ENCODE data around the gene ASB13. TPM values are rescaled to one million over a fixed set of nuclear protein-coding genes. Genes with fewer than 3 reads are reported as not detected.

Gene ASB13
- total RNA-seq, 2 experiments from 2014 or later: 11.3 to 12.0 TPM

DNA sequence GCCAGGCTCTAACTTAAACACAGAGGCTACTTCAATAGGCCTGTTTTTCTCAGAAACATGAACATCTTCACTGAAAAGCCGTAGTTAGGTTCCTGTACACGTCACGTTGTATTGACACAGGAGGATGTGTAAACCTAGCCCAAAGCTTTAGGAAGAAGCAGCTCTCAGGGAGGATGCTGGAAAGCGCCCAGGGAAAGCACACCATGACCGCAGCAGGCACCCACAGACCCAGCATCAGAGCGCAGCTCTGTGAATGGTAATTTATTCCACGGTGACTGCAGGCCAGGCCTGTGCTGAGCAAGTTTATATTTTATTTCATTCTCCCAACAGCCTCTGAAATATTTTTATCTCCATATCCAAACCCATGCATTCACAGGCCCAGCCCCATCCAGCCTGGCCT lies 51.1 kb downstream of the ASB13 start:
- Mint-ChIP-seq H3K36me3 (no peaks in the 10 kb centered on the region), H3K9me3 (no peaks in the 10 kb centered on the region), H3K27ac (no peak overlapping the region), H3K4me3 (no peak overlapping the region), H3K27me3 (no peaks in the 10 kb centered on the region), H3K4me1 (no peaks in the 10 kb centered on the region)
- DNase-seq: no peak

DNA sequence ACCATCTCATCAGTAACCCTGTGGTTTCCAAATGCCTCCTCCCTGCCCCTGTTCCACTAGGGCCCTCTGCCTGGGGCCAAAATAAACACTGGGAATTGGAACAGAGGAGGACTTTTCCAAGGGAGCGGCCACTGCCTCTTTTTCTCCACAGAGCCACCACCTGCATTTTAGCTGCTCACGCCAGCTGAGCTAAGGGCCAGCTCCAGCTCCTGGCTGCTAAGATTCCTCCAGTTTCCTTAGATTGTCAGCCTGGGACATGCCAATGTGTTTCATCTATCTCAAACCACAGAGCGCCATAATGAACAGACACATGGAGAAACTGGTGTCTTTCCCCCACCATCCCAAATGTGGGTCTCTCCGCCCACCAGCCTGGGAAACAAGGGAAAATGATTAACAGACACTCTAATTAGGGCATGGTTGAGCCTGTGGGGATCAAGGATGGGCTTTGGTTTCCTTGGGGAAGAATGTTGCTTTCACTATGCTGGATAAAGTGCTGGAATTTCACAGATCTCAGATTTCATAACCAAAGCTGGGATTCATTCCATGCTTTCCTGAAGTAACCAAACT lies 52.2 kb downstream of the ASB13 start:
- no peak for DNase-seq
- H3K36me3 Mint-ChIP-seq: no peaks in the 10 kb centered on the region
- H3K9me3 Mint-ChIP-seq: no peaks in the 10 kb centered on the region
- no peak overlapping the region for H3K27ac Mint-ChIP-seq
- H3K4me1 Mint-ChIP-seq: no peaks in the 10 kb centered on the region
- no peaks in the 10 kb centered on the region for H3K27me3 Mint-ChIP-seq
- H3K4me3 Mint-ChIP-seq: no peak overlapping the region

DNA sequence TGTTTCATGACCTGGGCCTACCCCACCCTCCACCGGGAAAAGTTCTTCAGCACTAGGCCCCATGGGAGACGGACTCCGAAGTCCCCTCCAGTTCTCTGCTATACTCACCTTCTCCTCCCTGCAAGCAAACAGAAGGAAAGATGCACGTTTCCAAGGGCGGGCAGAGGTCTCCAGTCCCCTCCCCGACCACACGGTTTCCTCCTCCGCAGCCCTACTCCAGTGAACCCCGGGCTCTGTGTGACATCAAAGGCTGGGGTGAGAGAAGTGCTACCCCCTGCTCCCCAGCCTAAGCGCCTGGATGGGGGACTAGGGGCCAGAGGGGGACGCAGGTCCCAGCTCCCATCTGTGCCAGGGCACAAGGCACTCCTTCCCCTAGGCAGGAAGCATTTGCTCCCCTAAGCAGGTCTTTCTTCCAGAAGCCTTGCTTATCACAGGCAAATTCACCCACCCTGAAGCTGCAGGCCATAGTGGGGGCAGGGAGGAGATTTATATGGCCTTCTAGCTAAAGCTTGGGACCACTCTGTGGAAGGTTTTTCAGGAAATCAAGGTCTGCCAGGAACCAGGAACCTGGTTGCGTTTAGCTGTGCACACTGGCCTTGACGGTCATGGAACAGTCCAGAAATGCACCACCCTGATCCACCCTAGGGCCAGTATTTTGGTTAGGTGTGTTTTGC lies 52.8 kb downstream of the ASB13 start:
- DNase-seq: no peak
- no peaks in the 10 kb centered on the region for H3K27me3 Mint-ChIP-seq
- no peaks in the 10 kb centered on the region for H3K9me3 Mint-ChIP-seq
- no peaks in the 10 kb centered on the region for H3K4me1 Mint-ChIP-seq
- no peak overlapping the region for H3K27ac Mint-ChIP-seq
- no peak overlapping the region for H3K4me3 Mint-ChIP-seq
- H3K36me3 Mint-ChIP-seq: no peaks in the 10 kb centered on the region

DNA sequence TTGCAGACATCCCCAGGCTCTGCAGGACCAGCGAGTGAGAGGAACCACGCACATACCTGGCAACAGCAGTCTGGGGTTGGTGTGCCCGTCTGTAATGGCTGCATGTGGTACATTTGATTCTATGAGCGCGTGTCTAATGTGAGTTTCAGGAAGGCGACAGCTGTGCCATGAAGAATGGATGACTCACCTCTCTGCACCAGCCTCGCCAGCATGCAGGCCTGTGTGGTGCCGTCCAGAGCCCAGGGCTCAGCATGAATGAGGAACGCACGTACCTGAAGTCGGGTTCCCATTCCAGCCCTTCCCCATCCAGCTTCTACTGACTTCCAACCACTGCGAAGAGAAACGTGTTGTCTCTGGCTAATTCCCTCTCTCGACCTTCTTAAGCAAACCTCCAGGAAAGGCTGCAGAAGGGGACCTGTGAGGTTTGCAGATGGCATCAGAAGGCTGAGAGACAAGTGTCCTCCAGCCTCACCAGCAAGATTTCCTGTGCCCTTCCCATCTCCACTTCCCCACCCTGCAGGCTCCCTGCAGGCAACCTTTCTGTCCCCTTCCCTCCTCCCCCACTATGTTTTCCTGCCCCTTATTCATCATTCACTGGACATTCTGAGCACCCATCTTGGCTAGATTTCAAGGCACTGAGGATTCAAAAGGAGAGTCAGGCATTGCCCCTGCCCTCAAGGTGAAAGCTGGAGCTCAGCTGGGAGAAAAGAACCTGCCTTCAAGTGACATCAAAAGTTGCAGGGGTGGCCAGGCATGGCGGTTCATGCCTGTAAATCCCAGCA lies 54.3 kb downstream of the ASB13 start:
- no peak for DNase-seq
- no peaks in the 10 kb centered on the region for H3K9me3 Mint-ChIP-seq
- H3K27me3 Mint-ChIP-seq: no peaks in the 10 kb centered on the region
- H3K36me3 Mint-ChIP-seq: no peaks in the 10 kb centered on the region
- H3K4me1 Mint-ChIP-seq: no peaks in the 10 kb centered on the region
- H3K27ac Mint-ChIP-seq: no peak overlapping the region
- H3K4me3 Mint-ChIP-seq: no peak overlapping the region

DNA sequence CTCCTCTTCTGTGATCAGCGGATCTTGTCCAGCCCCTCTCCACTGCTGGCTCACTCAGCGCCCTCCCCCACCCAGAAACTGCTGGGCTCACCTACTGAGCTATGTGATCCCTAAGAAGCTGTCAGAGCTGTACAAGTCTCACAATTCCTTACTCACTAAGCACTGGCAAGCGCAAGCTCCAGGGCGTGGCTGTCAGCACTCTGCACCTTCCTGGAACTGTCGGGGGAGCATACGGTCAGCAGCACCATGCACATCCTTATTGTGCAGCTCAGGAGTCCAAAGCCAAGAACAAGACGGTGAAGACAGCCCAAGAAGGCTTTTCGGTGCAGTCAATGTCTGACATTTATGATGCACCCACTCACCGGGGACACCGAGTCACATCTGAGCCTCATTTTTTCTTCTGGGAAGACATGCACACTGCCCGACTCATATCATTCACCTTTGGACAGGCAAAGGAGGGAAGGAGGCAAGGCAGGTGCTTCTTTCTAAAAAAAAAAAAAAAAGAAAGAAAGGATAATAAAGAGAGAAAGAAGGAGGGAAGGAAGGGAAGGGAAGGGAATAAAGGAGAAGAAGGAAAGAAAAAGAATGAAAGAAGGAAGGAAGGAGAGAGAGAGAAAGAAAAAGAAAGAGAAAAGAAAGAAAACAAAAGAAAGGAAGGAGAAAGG lies 56.3 kb downstream of the ASB13 start:
- DNase-seq: no peak
- H3K27ac Mint-ChIP-seq: no peak overlapping the region
- H3K4me3 Mint-ChIP-seq: no peak overlapping the region
- H3K36me3 Mint-ChIP-seq: no peaks in the 10 kb centered on the region
- no peaks in the 10 kb centered on the region for H3K4me1 Mint-ChIP-seq
- no peaks in the 10 kb centered on the region for H3K9me3 Mint-ChIP-seq
- H3K27me3 Mint-ChIP-seq: no peaks in the 10 kb centered on the region

DNA sequence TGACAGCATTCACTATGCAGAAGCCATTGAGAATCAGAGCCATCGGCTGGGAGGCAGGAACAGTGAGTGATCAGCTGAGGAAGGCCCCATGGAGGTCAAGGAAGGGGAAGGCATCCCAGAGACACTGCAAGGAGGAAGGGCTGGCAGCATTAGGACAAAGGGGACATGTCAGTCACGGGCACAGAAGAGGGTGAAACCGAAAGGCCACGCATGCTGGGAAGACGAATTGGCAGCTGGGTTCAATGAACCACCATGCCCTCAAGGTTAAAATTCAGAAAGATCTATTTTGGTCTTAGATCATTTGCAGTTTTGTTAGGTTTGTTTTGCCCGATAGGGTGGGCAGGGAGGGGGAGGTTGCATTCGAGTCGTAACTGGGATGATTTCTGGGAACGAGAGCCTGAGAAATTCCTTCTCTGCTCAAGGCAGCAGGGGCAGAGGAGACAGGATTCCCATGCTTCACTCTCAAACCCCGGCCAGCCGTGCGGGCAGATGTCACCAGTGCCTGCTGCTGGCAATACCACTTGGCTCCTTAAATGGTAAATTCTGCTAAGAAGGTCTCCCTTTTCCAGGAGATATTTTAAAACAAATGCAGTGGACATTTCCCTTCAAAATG lies 57.7 kb downstream of the ASB13 start:
- Mint-ChIP-seq H3K4me1 (no peaks in the 10 kb centered on the region), H3K27me3 (no peaks in the 10 kb centered on the region), H3K4me3 (no peak overlapping the region), H3K27ac (no peak overlapping the region), H3K36me3 (no peaks in the 10 kb centered on the region), H3K9me3 (no peaks in the 10 kb centered on the region)
- DNase-seq: no peak

DNA sequence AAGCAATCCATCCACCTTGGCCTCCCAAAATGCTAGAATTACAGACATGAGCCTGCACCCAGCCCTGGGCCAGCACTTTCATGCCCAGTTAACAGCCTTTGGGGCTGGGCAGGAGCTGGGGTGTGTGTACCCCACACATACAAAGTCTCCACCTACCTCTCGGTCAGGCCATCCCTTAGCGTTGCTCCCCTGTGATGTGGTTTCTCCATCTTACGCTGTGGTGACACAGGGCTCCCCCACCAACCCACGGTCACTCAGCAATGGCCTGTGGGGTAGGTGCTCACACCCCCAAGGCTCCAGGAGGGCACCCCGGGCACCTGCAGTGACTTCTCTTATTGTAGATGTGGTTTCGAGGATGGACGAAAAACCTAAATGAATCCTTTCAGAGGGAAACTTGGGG lies 58.8 kb downstream of the ASB13 start:
- Mint-ChIP-seq H3K4me1 (no peaks in the 10 kb centered on the region), H3K4me3 (no peak overlapping the region), H3K36me3 (no peaks in the 10 kb centered on the region), H3K27ac (no peak overlapping the region), H3K27me3 (no peaks in the 10 kb centered on the region), H3K9me3 (no peaks in the 10 kb centered on the region)
- DNase-seq: no peak

DNA sequence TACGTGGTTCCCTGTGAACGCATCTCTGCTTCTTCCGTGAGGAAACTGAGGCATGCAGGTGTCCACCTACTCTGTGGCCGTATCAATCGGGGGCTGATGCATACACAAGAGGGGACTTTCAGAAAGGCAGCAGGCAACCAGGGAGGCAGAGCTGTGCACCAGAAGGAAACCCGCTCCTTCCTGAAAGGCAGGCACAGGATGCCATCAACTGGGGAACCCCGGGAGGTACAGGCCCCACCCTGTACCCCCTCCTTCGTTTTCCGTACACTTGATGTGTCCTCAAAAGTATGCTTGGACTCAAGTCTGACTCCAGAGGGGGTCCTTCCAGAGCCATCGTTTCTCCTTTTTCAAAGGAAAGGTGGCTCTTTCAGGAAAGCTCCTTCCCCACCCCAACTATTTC lies 59.5 kb downstream of the ASB13 start:
- no peaks in the 10 kb centered on the region for H3K4me1 Mint-ChIP-seq
- H3K9me3 Mint-ChIP-seq: no peaks in the 10 kb centered on the region
- H3K27me3 Mint-ChIP-seq: no peaks in the 10 kb centered on the region
- H3K36me3 Mint-ChIP-seq: no peaks in the 10 kb centered on the region
- DNase-seq: no peak
- H3K4me3 Mint-ChIP-seq: no peak overlapping the region
- no peak overlapping the region for H3K27ac Mint-ChIP-seq

DNA sequence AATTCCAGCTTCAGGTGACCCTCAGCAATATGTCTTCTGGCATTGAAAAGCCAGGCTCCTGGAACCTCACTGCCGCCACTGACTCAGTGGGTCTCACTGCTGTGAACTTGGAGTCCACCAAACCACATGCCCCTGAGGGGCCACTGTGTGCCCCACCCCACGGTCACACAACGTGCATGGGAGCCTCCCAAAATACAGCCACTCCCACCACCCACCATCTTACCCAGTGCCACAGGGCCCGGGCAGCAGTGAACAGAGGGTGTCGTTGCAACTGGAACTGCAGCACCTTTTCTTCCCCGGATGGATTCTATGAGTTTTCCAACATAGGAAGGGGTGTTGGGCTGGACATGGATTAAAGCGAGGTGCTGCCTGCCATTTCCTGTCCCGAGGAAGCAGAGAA lies 60.1 kb downstream of the ASB13 start:
- H3K9me3 Mint-ChIP-seq: no peaks in the 10 kb centered on the region
- no peaks in the 10 kb centered on the region for H3K27me3 Mint-ChIP-seq
- H3K4me1 Mint-ChIP-seq: no peaks in the 10 kb centered on the region
- H3K27ac Mint-ChIP-seq: no peak overlapping the region
- no peak for DNase-seq
- H3K4me3 Mint-ChIP-seq: no peak overlapping the region
- no peaks in the 10 kb centered on the region for H3K36me3 Mint-ChIP-seq

DNA sequence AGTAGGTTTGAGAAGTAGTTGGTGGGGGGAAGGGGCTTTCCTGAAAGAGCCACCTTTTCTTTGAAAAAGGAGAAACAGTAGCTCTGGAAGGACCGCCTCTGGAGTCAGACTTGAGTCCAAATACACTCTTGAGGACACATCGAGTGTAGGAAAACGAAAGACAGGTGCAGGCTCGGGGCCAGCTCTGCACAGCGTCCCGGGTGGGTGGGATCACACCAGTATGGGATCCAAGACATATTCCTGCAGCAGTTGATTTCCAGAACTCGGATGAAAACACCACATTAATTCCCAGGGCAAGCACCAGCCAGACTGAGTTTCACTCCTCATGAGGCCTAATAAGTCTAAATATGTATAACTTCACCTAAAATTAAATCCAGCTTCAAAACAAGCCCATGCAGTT lies 61.4 kb downstream of the ASB13 start:
- Mint-ChIP-seq H3K4me1 (no peaks in the 10 kb centered on the region), H3K4me3 (no peak overlapping the region), H3K9me3 (no peaks in the 10 kb centered on the region), H3K27me3 (no peaks in the 10 kb centered on the region), H3K27ac (no peak overlapping the region), H3K36me3 (no peaks in the 10 kb centered on the region)
- no peak for DNase-seq

DNA sequence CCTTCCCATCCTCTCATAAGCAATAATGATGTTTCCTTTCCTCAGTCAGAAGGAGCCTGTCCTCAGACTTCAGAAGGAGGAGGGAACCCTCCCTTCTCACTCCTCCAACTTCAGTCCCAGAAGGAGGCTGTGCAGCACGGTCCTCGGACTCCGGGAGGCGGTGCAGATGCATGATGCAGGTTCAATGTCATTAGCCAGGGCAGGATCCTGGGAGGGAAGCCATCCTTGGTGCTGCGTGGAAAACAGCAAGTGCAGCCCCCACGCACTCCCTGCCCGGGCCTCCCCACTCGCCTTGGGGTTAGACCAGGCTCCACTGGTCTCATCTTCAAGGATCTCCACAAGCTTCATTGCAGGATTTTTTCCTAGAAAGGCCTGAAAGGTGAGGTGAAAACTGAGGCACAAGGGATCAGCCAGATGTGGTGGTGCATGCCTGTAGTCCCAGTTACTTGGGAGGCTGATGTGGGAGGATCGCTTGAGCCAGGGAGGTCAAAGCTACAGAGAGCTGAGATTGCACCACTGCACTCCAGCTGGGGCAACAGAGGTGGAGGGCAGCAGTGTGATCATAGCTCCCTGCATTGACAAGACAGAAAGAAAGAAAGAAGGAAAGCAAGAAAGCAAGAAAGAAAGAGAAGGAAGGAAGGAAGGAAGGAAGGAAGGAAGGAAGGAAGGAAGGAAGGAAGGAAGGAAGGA lies 62.0 kb downstream of the ASB13 start:
- Mint-ChIP-seq H3K4me1 (no peaks in the 10 kb centered on the region), H3K4me3 (no peak overlapping the region), H3K36me3 (no peaks in the 10 kb centered on the region), H3K27me3 (no peaks in the 10 kb centered on the region), H3K9me3 (no peaks in the 10 kb centered on the region), H3K27ac (no peak overlapping the region)
- no peak for DNase-seq

DNA sequence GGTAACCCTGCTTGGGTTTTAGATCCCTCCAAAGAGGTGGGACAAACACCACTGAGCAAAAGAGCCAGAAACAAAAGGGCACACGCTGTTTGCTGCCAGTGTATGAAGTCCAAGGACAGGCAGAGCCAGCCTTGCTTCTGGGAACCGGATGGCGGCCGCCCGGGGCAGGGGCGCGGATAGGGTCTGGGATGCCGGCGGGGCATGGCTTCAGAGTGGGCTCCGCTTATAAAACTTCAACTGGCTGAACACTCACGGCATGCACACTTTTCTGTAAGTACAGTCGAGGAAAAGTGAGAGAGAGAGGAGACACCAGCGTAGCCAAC lies 62.6 kb downstream of the ASB13 start:
- no peaks in the 10 kb centered on the region for H3K27me3 Mint-ChIP-seq
- H3K4me1 Mint-ChIP-seq: no peaks in the 10 kb centered on the region
- H3K36me3 Mint-ChIP-seq: no peaks in the 10 kb centered on the region
- DNase-seq: no peak
- H3K9me3 Mint-ChIP-seq: no peaks in the 10 kb centered on the region
- no peak overlapping the region for H3K4me3 Mint-ChIP-seq
- H3K27ac Mint-ChIP-seq: no peak overlapping the region

DNA sequence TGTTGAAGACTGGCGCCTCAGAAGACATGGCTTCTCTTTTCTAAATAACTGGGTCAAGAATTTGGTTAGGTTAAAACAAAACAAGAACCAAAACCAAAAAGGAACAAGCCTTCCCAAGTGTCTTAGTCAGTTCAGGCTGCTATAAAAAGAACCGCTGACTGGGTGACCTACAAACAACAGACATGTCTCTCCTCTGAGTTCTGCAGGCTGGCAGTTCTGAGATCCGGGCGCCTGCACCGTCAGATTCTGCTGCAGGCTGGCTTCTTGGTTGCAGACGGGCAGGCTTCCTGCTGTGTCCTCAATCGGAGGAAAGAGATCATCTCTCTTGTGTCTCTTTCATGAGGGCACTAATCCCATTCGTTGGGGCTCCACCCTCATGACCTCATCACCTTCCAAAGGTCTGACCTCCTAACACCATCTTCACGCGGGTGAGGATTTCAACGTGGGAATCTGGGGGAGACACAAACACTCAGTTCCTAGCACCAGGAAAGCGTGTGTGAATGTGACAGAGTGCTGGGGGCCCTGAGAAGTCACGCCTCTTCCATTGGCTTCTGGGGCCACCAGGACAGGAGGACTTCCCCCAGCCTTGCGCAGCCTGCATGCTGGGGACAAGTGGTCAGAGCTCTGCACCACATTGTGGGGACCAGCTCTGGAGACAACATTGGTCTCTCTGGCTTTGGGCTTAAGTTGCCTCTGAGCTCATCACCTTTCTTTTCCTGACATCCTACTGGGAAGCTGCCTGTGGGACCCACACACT lies 63.1 kb downstream of the ASB13 start:
- no peaks in the 10 kb centered on the region for H3K36me3 Mint-ChIP-seq
- H3K4me1 Mint-ChIP-seq: no peaks in the 10 kb centered on the region
- no peak overlapping the region for H3K27ac Mint-ChIP-seq
- no peaks in the 10 kb centered on the region for H3K27me3 Mint-ChIP-seq
- H3K9me3 Mint-ChIP-seq: no peaks in the 10 kb centered on the region
- no peak overlapping the region for H3K4me3 Mint-ChIP-seq
- DNase-seq: no peak

DNA sequence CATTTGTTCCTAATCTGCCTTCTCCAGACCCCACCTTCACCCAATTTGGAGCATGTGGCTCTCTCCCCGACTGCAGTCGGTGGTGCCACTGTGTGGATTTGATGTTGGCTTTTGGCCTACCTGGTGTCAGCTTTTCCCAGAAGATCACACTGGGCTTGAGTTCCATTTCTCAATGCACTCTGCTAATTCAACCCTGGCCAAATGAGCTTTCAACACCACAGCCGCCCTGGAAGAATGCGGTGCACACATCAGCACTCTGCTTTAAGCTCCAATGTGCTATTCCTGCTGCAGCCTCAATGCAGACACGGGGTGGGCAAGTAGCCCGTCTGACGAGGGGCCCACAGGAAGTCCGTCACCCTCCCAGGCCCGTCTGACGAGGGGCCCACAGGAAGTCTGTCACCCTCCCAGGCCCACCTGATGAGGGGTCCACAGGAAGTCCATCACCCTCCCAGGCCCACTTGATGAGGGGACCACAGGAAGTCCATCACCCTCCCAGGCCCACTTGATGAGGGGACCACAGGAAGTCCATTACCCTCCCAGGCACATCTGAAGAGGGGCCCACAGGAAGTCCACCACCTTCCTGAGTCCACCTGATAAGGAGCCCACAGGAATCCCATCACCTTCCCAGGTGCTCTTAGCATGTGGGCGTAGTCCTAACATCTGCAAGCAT lies 64.4 kb downstream of the ASB13 start:
- no peak overlapping the region for H3K27ac Mint-ChIP-seq
- H3K4me3 Mint-ChIP-seq: no peak overlapping the region
- H3K36me3 Mint-ChIP-seq: no peaks in the 10 kb centered on the region
- H3K4me1 Mint-ChIP-seq: no peaks in the 10 kb centered on the region
- no peak for DNase-seq
- no peaks in the 10 kb centered on the region for H3K27me3 Mint-ChIP-seq
- H3K9me3 Mint-ChIP-seq: no peaks in the 10 kb centered on the region

Data from activated naive CD8-positive, alpha-beta T cell treated with anti-CD3 and anti-CD28 coated beads for 36 hours (primary cell).